HEK293T (cell line): ENCODE measurements around the gene ETV6.

ENCODE experiments used
- CTCF ChIA-PET: fragments of 350-600 bp; formaldehyde crosslinking; extraction: SDS; loops from one replicate; lab custom pipeline; 2021; ENCODE audit warnings: antibody characterized with exemption, inconsistent platforms; lab: Yijun Ruan, JAX
- POLR2A ChIA-PET: fragments of 350-600 bp; formaldehyde crosslinking; extraction: SDS; loops from one replicate; lab custom pipeline; 2020; ENCODE audit warnings: antibody characterized with exemption, inconsistent platforms; lab: Yijun Ruan, JAX
- DNase-seq: peaks from one replicate; pipeline ENCODE4 v3.0.0; 2012; ENCODE audit warnings: mixed read lengths; ENCODE audit errors: extremely low spot score
- ARNT ChIP-seq: fragments of 450-650 bp; IDR thresholded peaks from 2 replicates; pipeline ENCODE4 v1.6.1; 2017; ENCODE audit warnings: mild to moderate bottlenecking
- BHLHE40 ChIP-seq: fragments of 450-650 bp; IDR thresholded peaks from 2 replicates; pipeline ENCODE4 v1.6.1; 2016; ENCODE audit warnings: mild to moderate bottlenecking, moderate library complexity, borderline replicate concordance
- CTBP1 ChIP-seq: fragments of 450-650 bp; IDR thresholded peaks from 2 replicates; pipeline ENCODE4 v1.6.1; 2016; ENCODE audit warnings: borderline replicate concordance
- ELF4 ChIP-seq: fragments of 450-650 bp; IDR thresholded peaks from 2 replicates; pipeline ENCODE4 v1.6.1; 2017; ENCODE audit warnings: antibody characterized with exemption
- FOXA1 ChIP-seq: fragments of 450-650 bp; IDR thresholded peaks from 2 replicates; pipeline ENCODE4 v1.6.1; 2016; ENCODE audit warnings: mild to moderate bottlenecking
- FOXK2 ChIP-seq: fragments of 450-650 bp; IDR thresholded peaks from 2 replicates; pipeline ENCODE4 v1.6.1; 2016; ENCODE audit warnings: mild to moderate bottlenecking
- FOXM1 ChIP-seq: fragments of 450-650 bp; IDR thresholded peaks from 2 replicates; pipeline ENCODE4 v1.6.1; 2017; ENCODE audit warnings: mild to moderate bottlenecking, borderline replicate concordance
- HDGF ChIP-seq: fragments of 450-650 bp; IDR thresholded peaks from 2 replicates; pipeline ENCODE4 v1.6.1; 2017; ENCODE audit warnings: antibody characterized with exemption, borderline replicate concordance
- L3MBTL2 ChIP-seq: fragments of 450-650 bp; conservative IDR thresholded peaks from 2 replicates; pipeline ENCODE4 v1.6.1; 2016; ENCODE audit warnings: mild to moderate bottlenecking
- LEF1 ChIP-seq: fragments of 450-650 bp; IDR thresholded peaks from 2 replicates; pipeline ENCODE4 v1.6.1; 2017; ENCODE audit warnings: mild to moderate bottlenecking, borderline replicate concordance
- NFRKB ChIP-seq: fragments of 450-650 bp; IDR thresholded peaks from 2 replicates; pipeline ENCODE4 v1.6.1; 2016; ENCODE audit warnings: mild to moderate bottlenecking, moderate library complexity
- SP1 ChIP-seq: fragments of 450-650 bp; IDR thresholded peaks from 2 replicates; pipeline ENCODE4 v1.6.1; 2017
- SUZ12 ChIP-seq: fragments of 450-650 bp; IDR thresholded peaks from 2 replicates; pipeline ENCODE4 v1.6.1; 2016; ENCODE audit warnings: mild to moderate bottlenecking
- TARDBP ChIP-seq: fragments of 450-650 bp; IDR thresholded peaks from 2 replicates; pipeline ENCODE4 v1.6.1; 2016
- ZNF384 ChIP-seq: fragments of 450-650 bp; IDR thresholded peaks from 2 replicates; pipeline ENCODE4 v1.6.1; 2016
- TF ChIP-seq, protein P1 (sequence below): fragments of 450-650 bp; IDR thresholded peaks from 2 replicates; pipeline ENCODE4 v1.6.1; 2016

The ETV6 gene

DNA sequence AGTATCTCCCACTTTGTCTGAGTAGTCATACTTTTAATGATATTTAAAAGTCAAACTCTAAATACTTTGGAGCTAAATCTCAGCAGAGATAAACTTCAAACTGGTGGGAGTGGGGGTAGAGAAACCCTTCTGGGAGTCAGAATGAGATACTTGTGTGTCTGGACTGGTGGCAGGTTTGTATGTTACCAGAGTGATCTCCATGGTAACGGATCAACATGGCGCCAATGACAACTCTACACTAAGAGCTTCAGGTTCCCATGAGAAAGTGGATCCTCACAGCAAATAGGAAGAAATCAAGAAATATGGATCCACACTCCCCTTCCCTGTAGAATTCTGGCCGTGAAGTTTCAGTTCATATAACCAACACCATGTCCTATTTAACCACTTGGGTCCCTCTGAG is 121.9 kb downstream of the ETV6 start:
- ChIA-PET POLR2A (no interaction called here), CTCF (no interaction called here)
- TF ChIP-seq FOXK2, result no peak
- no peak for TF ChIP-seq ZNF384
- no peak for TF ChIP-seq NFRKB
- no peak for TF ChIP-seq SP1
- TF ChIP-seq L3MBTL2, result no peak
- TF ChIP-seq FOXM1, result no peak
- DNase-seq, result no peak

DNA sequence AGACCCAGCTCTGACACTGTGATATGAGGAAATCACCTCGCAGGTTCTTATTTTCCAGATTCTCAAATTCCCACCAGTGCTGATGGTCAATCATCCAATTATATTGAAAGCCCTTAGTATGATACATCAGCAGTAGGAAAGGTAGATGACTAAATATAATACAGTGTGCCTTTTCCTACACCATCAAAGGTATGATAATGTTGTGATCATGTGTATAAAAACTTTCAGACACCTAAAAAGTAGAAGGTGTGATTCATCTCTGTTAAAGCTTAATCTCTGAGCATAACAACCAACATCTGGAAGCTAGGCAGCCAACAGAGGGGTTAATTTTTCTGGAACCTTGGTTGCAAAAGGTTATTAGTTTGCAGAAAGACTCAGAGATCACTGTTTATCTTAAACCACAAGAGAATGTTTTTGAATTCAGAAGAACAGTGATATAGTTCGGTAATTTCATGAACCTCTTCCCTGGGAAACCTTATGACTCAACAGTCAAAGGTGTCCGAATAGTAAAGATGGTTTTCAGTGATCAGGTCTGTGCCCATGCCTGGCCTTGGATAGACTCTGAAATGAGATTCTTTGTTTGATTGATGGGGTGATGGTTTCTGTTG is 122.5 kb downstream of the ETV6 start:
- no peak for DNase-seq
- ChIA-PET POLR2A (no interaction called here), CTCF (no interaction called here)
- TF ChIP-seq NFRKB, result no peak
- TF ChIP-seq ARNT, result no peak
- TF ChIP-seq SP1, result no peak
- no peak for TF ChIP-seq FOXM1
- TF ChIP-seq BHLHE40, result no peak
- no peak for TF ChIP-seq SUZ12
- no peak for TF ChIP-seq FOXK2
- no peak for TF ChIP-seq TARDBP
- TF ChIP-seq, protein P1, sequence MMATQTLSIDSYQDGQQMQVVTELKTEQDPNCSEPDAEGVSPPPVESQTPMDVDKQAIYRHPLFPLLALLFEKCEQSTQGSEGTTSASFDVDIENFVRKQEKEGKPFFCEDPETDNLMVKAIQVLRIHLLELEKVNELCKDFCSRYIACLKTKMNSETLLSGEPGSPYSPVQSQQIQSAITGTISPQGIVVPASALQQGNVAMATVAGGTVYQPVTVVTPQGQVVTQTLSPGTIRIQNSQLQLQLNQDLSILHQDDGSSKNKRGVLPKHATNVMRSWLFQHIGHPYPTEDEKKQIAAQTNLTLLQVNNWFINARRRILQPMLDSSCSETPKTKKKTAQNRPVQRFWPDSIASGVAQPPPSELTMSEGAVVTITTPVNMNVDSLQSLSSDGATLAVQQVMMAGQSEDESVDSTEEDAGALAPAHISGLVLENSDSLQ, result no peak
- no peak for TF ChIP-seq CTBP1
- TF ChIP-seq FOXA1, result no peak
- TF ChIP-seq L3MBTL2, result no peak
- TF ChIP-seq HDGF, result no peak
- TF ChIP-seq LEF1, result no peak
- TF ChIP-seq ZNF384, result no peak
- TF ChIP-seq ELF4, result no peak

DNA sequence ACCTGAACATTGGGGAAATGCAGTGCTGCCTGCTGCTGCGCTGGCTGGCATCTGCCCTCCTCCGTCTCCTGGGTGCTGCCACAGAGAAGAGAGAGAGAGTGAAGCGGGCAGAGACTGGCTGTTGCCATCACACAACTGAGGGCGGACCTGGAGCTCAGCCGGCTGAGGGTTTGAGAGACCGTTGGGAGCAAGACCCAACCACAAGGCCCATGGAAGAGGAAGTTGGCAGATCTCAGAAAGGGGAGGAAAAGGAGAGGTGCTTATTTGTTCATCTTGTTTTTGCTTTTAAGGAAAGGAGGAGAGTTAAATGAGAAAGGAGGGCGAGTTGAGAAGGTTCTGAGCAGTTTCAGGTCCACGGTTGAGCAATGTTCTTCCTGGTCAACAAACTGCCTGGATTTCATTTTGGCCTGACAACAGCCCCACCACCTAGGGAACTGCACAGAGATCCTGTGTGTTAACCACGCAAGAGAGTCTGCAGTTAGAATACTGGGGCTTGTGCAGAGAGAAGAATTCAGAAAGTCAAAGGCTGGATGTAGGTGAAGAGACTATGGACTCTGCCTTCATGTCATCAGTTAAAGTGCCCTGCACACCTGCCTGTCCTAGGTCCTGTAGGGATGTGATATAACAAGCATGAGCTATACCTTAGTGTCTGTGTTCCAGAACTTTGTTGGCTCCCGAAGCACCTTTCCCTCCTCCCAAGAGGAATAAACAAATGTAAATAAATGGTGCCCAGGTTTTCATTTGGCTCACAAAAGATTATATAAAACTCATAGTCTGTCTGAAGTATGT is 124.6 kb downstream of the ETV6 start:
- TF ChIP-seq SP1 (no peak), FOXM1 (no peak), FOXA1 (no peak), HDGF (no peak), ELF4 (no peak), ZNF384 (no peak)
- no peak for DNase-seq
- ChIA-PET POLR2A (no interaction called here), CTCF (no interaction called here)

DNA sequence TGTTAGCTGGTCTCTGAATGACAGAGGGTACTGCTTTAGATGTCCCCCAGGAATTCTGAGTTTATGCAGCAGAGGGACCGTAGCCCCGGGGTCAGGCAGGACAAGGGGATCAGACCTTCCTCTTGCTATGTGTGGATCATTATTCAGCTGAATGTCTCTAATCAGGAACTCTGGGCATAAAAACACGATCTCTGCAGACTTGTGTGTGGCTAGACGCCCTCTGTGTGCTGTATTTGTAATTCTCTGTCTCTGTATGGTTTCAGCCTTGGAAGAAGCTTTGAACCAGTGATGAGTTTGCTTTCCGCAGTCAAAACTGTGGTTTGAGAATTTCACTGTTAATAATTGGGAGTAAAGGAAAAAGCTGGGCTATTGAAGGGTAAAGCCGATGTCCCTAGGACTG is 125.3 kb downstream of the ETV6 start:
- ChIA-PET POLR2A (no interaction called here), CTCF (no interaction called here)
- no peak for TF ChIP-seq FOXA1
- no peak for TF ChIP-seq HDGF
- TF ChIP-seq FOXK2, result no peak
- TF ChIP-seq CTBP1, result no peak
- TF ChIP-seq SP1, result no peak
- TF ChIP-seq SUZ12, result no peak
- no peak for DNase-seq

DNA sequence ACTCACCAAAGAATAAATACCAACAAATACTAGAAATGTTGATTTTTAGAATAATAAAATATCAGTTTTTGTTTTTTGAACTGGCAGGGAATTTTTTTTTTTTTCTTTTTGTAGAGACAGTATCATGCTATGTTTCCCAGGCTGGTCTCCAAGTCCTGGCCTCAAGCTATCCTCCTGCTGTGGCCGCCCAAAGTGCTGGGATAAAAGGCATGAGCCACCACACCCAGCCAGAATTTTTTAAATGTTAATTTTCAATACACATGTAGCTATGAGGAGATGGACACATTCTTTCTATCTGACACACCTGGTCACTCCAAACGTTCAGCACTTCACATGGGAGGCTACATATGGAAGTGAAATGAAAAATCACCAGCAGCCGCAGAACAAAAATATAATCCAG is 126.8 kb downstream of the ETV6 start:
- CTCF ChIA-PET, result interaction anchor here (0.6 to 0.7 kb wide), 2 partner anchors 99 to 270 kb away, joined by 4 read pairs; no protein-coding TSS in a partner anchor
- no peak for DNase-seq
- TF ChIP-seq SP1, result no peak
- TF ChIP-seq HDGF, result no peak
- TF ChIP-seq ARNT, result no peak
- TF ChIP-seq L3MBTL2, result no peak
- no peak for TF ChIP-seq FOXK2
- TF ChIP-seq NFRKB, result no peak
- no peak for TF ChIP-seq CTBP1
- TF ChIP-seq, protein P1, result no peak
- TF ChIP-seq TARDBP, result no peak
- TF ChIP-seq ZNF384, result no peak
- no peak for TF ChIP-seq ELF4
- TF ChIP-seq FOXM1, result no peak
- TF ChIP-seq SUZ12, result no peak
- no peak for TF ChIP-seq FOXA1
- TF ChIP-seq LEF1, result no peak
- POLR2A ChIA-PET, result no interaction called here

DNA sequence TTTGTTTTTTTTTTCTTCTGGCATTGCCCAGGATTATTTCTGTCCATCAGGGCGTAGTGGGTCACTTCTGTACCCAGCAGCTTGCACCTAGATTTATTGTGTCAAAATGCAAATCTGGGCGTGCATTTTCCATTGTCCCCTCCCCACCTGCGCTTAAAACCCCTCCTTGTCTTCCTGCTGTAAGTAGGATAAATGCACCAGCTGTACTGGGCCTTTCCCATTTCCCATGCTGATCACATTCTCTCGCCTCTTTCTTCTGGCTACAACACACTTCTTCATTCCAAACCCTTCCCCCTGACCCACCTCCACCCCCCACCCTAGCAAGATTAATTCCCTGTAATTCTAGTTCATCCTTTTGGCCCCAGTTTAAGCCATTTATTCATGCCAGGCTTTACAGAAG is 128.0 kb downstream of the ETV6 start:
- no peak for TF ChIP-seq BHLHE40
- no peak for TF ChIP-seq LEF1
- TF ChIP-seq ZNF384, result no peak
- no peak for TF ChIP-seq CTBP1
- TF ChIP-seq SP1, result no peak
- no peak for TF ChIP-seq FOXM1
- no peak for TF ChIP-seq FOXA1
- no peak for TF ChIP-seq FOXK2
- TF ChIP-seq ELF4, result no peak
- no peak for TF ChIP-seq HDGF
- TF ChIP-seq TARDBP, result no peak
- TF ChIP-seq NFRKB, result no peak
- TF ChIP-seq L3MBTL2, result no peak
- TF ChIP-seq SUZ12, result no peak
- no peak for TF ChIP-seq ARNT
- TF ChIP-seq, protein P1, result no peak
- ChIA-PET POLR2A (no interaction called here), CTCF (no interaction called here)
- no peak for DNase-seq
